Measurements from ENCODE around the gene GPR183. TPM values are rescaled to one million over a fixed set of nuclear protein-coding genes. Genes with fewer than 3 reads are reported as not detected.

GPR183 gene
- total and polyA plus RNA-seq, 2 of the 8 experiments (the other 6 are each of a cell fraction or from before 2014, with no cell fraction given): not detected

- no peak for TF ChIP-seq E2F6 (IDR thresholded peaks at IDR 0.05)
Observed at GRCh38 chr13:99285432-99286182, 21.6 kb downstream of the GPR183 start (continued).
